Stimulated activated CD4-positive, alpha-beta T cell treated with anti-CD3 and anti-CD28 coated beads, Interleukin-12 subunit alpha, Interleukin-12 subunit beta, amount 100 ng/mL, for 48 hours (primary cell): ENCODE results near the gene TAS2R46.
"Not testable (repeated sequence)": the region's sequence is repeated elsewhere in the genome, so short reads cannot be mapped to it uniquely, and the experiment has no call there.

ENCODE experiments used
- DNase-seq, 3 donors: peaks; one replicate each; pipeline ENCODE4 v3.0.0-alpha.2; 2020; ENCODE audit warnings: low read depth in 2 of 3, low spot score in 1 of 3

TAS2R46 gene, protein sequence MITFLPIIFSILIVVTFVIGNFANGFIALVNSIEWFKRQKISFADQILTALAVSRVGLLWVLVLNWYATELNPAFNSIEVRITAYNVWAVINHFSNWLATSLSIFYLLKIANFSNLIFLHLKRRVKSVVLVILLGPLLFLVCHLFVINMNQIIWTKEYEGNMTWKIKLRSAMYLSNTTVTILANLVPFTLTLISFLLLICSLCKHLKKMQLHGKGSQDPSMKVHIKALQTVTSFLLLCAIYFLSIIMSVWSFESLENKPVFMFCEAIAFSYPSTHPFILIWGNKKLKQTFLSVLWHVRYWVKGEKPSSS

DNA sequence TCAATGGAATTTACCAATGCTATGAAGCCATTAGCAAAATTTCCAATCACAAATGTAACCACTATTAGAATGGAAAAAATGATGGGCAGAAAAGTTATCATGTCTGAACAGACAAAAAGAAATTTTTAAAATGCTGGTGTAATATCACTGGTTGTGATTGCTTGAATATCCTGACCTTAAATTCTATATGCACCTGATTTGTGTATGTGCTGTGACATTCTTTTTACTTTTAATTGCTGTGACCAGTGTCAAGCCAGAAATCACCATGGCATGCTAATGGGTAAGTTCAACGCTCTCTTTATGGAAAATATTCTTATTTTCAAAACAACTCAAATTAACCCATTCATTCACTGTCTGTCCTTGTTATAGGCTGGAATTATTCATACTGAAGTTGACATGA lies at the start of gene TAS2R46:
Gene TAS2R46, minus strand, starts transcription at position 101 of the 400 bp plus-strand sequence. Its CDS starts 0 bp downstream, at position 101.
- not testable (repeated sequence) for DNase-seq

GRCh38 chr12:11111213-11111612 lies 49.1 kb upstream of the TAS2R46 start:
- not testable (repeated sequence) for DNase-seq

DNA sequence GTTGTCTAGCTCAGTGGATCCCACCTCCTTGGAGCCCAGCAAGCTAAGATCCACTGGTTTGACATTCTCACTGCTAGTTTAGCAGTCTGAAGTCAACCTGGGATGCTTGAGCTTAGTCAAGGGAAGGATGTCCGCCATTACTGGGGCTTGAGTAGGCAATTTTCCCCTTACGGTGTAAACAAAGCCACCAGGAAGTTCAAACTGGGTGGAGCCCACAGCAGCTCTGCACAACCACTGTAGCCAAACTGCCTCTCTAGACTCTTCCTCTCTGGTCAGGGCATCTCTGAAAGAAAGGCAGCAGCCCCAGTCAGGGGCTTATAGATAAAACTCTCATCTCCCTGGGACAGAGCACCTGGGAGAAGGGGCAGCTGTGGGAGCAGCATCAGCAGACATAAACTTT lies 46.8 kb upstream of the TAS2R46 start:
- DNase-seq = no peak

DNA sequence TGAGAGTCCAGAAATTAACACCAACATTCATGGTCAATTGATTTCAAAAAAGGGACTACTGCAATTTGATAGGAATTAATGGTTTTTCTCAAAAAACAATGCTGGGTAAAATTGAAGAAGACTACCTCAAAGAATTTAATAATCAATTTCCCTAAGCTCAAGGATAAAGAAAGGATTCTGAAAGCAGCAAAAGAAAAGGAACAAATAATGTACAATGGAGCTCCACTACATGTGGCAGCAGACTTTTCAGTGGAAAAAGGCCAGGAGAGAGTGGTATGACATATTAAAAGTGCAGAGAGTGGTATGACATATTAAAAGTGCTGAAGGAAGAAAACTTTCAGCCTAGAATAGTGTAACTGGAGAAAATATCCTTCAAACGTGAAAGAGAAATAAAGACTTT lies 45.6 kb upstream of the TAS2R46 start:
- DNase-seq = no peak

GRCh38 chr12:11106288-11106687 lies 44.2 kb upstream of the TAS2R46 start:
- no peak for DNase-seq

DNA sequence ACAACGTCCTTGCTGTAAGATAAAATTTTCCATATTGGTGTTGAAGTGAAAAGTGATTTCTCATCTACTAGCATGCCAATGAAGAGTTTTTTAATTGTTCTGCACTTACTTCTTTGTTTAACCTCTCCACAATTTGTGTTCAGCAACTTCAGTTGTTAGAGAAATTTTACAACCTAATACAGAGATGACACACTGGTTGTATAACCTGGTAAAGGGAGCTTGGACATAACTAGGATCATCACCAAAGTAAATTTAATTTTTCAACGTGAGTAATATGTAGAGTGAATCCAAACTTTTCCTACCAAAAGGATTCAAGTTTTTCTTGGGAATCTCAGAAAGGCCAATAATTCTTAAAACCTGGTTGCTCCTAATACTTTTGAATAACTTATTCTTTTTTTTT lies 43.5 kb upstream of the TAS2R46 start:
- DNase-seq = no peak

GRCh38 chr12:11094910-11095309 lies 32.8 kb upstream of the TAS2R46 start:
- DNase-seq = not testable (repeated sequence)

DNA sequence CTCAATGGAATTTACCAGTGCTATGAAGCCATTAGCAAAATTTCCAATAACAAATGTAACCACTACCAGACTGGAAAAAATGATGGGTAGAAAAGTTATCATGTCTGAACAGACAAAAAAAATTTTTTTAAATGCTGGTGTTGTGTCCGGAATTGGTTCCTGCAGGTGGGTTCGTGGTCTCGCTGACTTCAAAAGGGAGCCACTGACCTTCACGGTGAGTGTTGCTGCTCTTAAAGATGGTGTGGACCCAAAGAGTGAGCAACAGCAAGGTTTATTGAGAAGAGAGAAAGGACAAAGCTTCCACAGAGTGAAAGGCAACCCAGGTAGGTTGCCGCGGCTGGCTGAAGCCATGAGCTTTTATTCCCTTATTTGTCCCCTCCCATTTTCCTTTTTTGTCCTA lies 30.0 kb upstream of the TAS2R46 start, which contains the start of gene TAS2R43:
Gene TAS2R43, minus strand, starts transcription at position 186 of the 400 bp plus-strand sequence. Its CDS starts 84 bp downstream, at position 102.
- no peak for DNase-seq

- DNase-seq = no peak
Measured at GRCh38 chr12:11089246-11089645, 27.2 kb upstream of the TAS2R46 start.

GRCh38 chr12:11085419-11085818 lies 23.3 kb upstream of the TAS2R46 start:
- DNase-seq = peak in 2 of 3 donors; percentile 4 to 8

GRCh38 chr12:11081987-11082386 lies 19.9 kb upstream of the TAS2R46 start:
- no peak for DNase-seq

DNA sequence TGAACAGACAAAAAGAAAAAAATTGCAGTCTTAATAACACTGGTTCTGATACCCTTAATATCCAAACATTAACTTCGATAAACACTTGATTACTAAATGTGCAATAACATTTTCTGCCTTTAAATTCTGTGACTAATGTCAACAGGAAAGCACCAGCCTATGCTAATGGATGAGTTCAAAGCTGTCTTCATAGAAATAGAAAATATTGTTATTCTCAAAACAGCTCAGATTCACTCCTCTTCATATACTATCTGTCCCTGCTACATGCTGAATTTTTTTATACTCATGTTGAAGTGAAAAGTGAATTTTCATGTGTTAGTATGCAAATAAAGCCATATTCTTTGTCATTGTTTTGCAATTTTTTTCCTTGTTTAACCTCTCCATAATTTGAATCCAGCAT lies 16.2 kb upstream of the TAS2R46 start:
- no peak for DNase-seq

DNA sequence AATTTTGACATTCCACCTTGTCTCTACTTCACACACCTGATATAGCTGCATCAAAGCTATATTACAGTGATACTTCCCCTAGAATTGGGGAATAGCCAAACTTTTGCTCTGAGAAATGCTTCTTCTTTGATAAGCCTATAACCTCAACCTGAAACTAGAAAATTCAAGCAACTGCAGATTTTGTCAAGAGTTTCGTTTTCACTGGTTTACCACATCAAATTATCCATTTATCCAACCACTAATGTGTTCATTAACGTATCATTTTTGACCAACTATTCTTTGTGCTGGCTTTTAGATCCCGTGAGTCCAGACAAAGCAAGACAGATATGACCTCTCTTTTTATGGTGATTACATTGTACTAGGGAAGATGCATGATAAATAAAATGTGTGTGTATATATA lies 13.5 kb upstream of the TAS2R46 start:
- DNase-seq = no peak

- DNase-seq = no peak
Measured at GRCh38 chr12:11071414-11071813, 9.3 kb upstream of the TAS2R46 start.

DNA sequence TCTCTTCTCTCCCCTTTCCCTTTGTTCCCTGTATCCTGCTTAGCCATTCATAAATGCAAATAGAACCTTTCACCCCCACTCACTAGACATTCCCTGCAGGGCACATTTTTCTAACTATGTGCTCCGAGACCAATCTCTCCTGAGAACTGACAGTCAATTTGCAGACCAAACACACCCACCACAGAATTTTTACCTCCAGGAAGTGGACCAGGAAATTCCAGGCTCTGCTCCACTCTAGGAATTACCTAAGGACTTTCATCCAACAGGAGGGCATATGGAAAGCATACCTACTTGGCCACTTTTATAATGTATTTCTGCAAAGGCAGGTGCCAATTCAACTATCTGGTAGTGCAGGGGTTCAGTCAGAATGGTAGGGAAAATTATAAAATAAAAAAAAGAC lies 8.9 kb upstream of the TAS2R46 start:
- no peak for DNase-seq

GRCh38 chr12:11069854-11070365 lies 7.8 kb upstream of the TAS2R46 start:
- DNase-seq = no peak

GRCh38 chr12:11067514-11067913 lies 5.4 kb upstream of the TAS2R46 start:
- DNase-seq = no peak

- no peak for DNase-seq
Measured at GRCh38 chr12:11059784-11060183, 2.3 kb downstream of the TAS2R46 start.

DNA sequence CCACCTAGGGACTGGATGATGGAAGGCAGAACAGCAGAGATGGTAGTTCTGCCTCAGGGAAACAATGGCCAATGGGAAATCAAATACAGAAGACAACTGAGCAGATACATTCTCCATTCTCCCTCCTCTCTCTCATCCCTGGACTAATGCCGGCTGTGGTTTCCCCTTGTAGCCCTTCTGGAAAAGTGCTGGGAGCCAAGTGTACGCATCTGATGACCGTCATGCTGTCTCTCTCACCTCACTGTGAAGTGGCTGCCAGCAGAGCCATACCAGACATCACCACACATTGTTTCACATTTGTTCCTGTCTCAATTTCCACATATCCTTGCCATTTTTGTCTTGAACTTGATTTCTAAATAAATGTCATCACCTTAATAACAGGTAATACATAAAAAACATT lies 3.1 kb downstream of the TAS2R46 start:
- DNase-seq = no peak

DNA sequence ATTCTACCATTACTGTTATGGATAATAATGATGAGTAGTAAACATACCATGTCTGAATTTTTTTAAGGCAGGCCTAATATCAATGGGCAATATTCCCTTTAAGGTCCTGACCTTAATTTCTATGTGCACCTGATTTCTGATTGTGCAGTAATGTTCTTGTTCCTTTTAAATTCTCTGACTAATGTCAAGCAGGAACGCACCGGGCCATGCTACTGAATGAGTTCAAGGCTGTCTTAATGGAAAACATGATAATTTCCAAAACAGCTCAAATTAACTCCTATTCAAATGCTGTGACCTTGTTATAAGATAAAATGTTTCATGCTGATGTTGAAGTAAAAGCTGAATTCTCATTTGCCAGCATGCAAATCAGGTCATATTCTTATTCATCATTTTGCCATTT lies 6.8 kb downstream of the TAS2R46 start:
- no peak for DNase-seq

DNA sequence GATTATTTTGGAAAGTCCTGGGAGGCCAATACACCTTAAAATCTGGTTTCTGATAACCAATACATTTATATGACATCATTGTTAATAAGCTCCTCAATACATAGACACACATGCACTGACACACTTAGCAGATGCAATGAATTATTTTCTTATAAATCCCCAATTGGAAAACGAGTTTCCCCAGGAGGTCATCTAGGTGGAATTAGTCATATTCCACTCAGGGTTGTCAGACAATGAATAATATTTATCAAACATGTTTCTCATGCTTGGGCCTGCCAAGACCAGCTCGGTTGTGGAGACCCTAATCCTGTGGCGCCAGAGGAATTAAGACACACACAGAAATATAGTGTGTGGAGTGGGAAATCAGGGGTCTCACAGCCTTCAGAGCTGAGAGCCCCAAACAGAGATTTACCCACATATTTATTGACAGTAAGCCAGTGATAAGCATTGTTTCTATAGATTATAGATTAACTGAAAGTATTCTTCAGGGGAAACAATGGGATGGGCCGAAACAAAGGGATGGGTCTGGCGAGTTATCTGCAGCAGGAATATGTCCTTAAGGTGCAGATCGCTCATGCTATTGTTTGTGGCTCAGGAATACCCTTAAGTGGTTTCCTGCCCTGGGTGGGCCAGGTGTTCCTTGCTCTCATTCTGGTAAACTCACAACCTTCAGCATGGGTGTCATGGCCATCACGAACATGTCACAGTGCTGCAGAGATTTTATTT lies 12.1 kb downstream of the TAS2R46 start:
- not testable (repeated sequence) for DNase-seq

DNA sequence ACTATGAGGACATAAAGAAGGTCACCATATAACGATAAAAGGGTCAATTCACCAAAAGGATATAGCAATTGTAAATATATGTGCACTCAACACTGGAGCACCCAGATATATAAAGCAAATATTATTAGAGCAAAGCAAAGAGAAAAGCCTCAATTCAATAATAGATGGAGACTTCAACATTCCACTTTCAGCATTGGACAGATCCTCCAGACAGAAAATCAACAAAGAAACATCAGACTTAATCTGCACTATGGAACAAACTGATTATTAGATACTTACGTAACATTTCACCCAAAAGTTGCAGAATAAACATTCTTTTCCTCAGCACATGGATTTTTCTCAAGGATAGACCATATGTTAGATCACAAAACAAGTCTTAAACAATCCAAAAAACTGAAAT lies 20.7 kb downstream of the TAS2R46 start:
- DNase-seq = not testable (repeated sequence)
